Skeletal muscle satellite cell (primary cell): Measurements from ENCODE around the gene NFAT5.
"Not testable (repeated sequence)": the region's sequence is repeated elsewhere in the genome, so short reads cannot be mapped to it uniquely, and the experiment has no call there.

Source experiments
- H3K27me3 ChIP-seq: 2 replicates; pipeline ENCODE4 v1.7.0; 2013; ENCODE audit warnings: low read length; ENCODE audit not compliant: control insufficient read depth, insufficient read depth
- H3K36me3 ChIP-seq: 2 replicates; pipeline ENCODE4 v1.7.0; 2013; ENCODE audit warnings: mild to moderate bottlenecking, control low read depth, low read length; ENCODE audit not compliant: insufficient read depth
- H3K4me1 ChIP-seq: 2 replicates; pipeline ENCODE4 v1.7.0; 2013; ENCODE audit warnings: low read length; ENCODE audit not compliant: control insufficient read depth, insufficient read depth
- H3K4me2 ChIP-seq: 2 replicates; pipeline ENCODE4 v1.7.0; 2013; ENCODE audit warnings: mild to moderate bottlenecking, low read length
- H3K4me3 ChIP-seq: 2 replicates; pipeline ENCODE4 v1.7.0; 2013; ENCODE audit warnings: low read length
- H3K9ac ChIP-seq: 2 replicates; pipeline ENCODE4 v1.7.0; 2013; ENCODE audit warnings: mild to moderate bottlenecking, low read depth, low read length, moderate library complexity
- H3K9me3 ChIP-seq: replicated peaks from 2 replicates; pipeline ENCODE4 v1.7.0; 2013; ENCODE audit warnings: mild to moderate bottlenecking, control low read depth, low read length

Gene NFAT5

DNA sequence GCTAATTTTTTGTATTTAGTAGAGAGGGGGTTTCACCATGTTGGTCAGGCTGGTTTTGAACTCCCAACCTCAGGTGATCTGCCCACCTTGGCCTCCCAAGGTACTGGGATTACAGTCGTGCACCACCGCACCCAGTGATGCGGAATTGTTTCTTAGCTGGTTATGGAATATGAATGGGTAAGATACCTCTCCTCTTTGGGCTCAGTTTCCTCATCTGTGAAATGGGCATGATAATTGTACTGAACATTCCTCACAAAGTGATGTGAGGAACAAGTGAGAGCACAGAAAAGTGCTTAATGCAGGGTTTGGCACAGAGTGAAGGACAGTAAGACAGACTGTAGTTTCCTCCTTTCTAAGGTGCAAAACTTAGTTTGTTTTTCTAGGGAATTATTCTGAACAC lies 31.0 kb upstream of the NFAT5 start:
- Histone ChIP-seq H3K4me3 (no peak overlapping the region), H3K4me1 (peaks cover 42% of the 10 kb centered on the region), H3K9me3 (no peaks in the 10 kb centered on the region), H3K9ac (no peak overlapping the region), H3K4me2 (peak overlapping the region; percentile 14), H3K36me3 (no peaks in the 10 kb centered on the region), H3K27me3 (no peaks in the 10 kb centered on the region)

DNA sequence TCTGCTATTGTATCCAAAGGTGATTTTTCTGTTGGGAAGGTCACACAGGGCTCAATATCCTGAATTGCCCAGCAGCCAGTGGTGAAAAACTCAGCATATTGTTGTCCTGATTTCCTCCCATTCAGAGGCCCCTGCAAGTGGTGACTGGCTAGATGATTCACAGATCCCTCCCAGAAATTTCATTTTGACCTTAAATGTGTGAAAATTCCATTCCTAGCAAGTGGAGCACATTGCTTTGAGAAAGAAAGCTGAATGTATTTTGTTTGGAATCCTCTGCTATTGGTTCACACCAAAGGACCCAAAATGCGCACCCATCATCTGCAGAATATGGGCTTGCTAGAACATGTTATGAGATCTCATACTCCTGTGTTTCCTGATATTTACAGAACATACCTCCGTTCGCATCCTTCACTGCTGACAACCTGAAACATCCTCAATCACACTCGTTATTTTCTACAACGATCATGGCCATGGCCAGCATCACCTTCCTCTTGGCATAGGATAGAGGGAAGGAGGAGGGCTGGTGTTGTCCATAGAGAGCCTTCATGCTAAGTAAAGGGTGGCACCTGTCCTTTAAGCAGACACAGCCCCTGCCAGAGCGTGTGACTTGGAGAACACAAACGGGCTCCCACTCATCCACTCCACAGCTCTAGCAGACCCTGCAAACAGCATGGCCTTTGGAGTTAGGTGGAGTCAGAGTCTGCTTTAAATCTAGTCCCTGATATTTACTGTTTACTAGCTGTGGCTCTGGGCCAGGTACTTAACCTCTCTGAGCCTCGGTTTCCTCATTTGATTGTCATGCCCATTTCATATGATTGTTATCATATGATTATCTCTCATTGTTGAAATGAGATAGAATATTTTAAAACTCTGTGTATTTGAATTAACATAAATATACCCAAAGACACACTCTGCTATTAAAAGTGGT lies 30.4 kb upstream of the NFAT5 start:
- Histone ChIP-seq H3K9me3 (no peaks in the 10 kb centered on the region), H3K9ac (no peak overlapping the region), H3K36me3 (no peaks in the 10 kb centered on the region), H3K27me3 (no peaks in the 10 kb centered on the region), H3K4me2 (peak overlapping the region; percentile 14), H3K4me1 (peaks cover 38% of the 10 kb centered on the region), H3K4me3 (no peak overlapping the region)

DNA sequence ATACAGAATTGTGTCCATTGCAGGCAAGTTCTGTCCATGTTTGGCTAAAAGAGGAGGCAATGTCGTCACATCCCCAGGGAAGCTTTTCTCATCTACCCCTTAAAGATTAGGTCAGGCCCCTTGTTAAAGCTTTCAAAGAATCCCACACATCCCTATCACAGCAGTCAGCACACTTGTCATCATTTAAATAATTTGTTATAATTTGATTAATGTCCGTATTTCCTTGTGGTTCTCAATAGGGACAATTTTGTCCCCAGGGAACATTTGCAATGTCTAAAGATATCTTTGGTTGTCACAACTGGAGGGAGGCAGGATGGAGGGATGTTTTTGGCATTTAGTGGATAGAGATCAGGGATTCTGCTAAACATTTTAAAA lies 28.1 kb upstream of the NFAT5 start:
- H3K9me3 ChIP-seq, result no peaks in the 10 kb centered on the region
- peaks cover 26% of the 10 kb centered on the region for H3K4me1 ChIP-seq

DNA sequence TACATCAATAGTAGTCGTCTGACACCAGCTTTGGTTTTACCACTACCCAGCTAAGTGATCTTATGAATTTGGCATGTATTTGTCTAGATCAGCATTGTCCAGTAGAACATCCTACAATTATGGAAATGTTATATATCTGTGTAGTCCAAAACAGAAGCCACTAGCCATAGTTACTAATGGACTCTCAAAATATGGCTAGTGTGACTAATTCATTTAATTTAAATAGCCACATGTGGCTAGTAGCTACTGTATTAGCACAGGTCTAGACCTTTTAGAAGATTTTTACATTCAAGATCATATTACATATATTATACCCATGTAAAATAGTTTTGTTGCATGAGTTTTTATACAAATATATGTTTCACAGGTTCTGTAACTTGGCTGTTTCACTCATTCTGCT lies 27.0 kb upstream of the NFAT5 start:
- no peak overlapping the region for H3K4me2 ChIP-seq
- H3K9me3 ChIP-seq, result no peaks in the 10 kb centered on the region
- H3K27me3 ChIP-seq, result no peaks in the 10 kb centered on the region
- no peak overlapping the region for H3K4me3 ChIP-seq
- peaks cover 25% of the 10 kb centered on the region for H3K4me1 ChIP-seq
- H3K36me3 ChIP-seq, result no peaks in the 10 kb centered on the region
- H3K9ac ChIP-seq, result no peak overlapping the region

More for the DNA sequence above, 28.1 kb upstream of the NFAT5 start:
- Histone ChIP-seq H3K4me3 (no peak overlapping the region), H3K4me2 (no peak overlapping the region), H3K36me3 (no peaks in the 10 kb centered on the region), H3K27me3 (no peaks in the 10 kb centered on the region), H3K9ac (no peak overlapping the region)

DNA sequence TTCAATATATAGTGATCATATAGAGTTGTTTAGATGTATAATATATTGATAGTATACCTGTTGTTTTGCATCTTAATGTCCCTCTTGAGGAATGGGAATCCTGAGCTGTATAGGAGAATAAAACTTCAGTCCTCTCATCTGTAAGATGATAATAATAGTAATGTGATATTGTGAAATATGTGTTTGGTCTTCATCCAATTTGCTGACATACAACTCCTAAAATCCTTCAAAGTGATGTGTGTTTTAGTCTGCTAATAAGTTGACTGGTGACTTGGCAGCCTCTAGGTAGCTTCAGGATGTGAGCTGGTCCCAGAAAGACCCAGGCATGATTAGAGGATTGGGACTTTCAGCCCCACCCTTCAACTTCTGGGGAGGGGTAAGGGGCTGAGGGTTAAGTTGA lies 22.8 kb upstream of the NFAT5 start:
- Histone ChIP-seq H3K4me3 (no peak overlapping the region), H3K36me3 (no peaks in the 10 kb centered on the region), H3K9me3 (no peaks in the 10 kb centered on the region), H3K4me1 (peaks cover 13% of the 10 kb centered on the region), H3K27me3 (no peaks in the 10 kb centered on the region), H3K9ac (no peak overlapping the region), H3K4me2 (no peak overlapping the region)

DNA sequence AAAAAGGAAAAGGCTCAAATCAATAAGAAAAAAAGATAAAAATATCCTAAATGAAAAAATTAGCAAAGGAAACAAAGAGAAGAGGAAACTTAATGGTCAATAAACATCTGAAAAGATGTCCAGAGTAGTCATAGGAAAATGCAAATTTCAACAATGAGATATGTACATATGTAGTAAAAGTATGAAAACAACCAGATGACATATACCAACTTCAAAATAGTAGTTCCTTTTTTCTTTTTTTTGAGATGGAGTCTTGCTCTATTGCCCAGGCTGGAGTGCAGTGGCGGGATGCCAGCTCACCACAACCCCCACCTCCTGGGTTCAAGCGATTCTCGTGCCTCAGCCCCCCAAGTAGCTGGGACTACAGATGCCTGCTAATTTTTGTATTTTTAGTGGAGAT lies 21.7 kb upstream of the NFAT5 start:
- no peaks in the 10 kb centered on the region for H3K36me3 ChIP-seq
- H3K4me2 ChIP-seq, result no peak overlapping the region
- H3K4me3 ChIP-seq, result no peak overlapping the region
- no peaks in the 10 kb centered on the region for H3K27me3 ChIP-seq
- peaks cover 12% of the 10 kb centered on the region for H3K4me1 ChIP-seq
- H3K9me3 ChIP-seq, result no peaks in the 10 kb centered on the region
- H3K9ac ChIP-seq, result no peak overlapping the region

DNA sequence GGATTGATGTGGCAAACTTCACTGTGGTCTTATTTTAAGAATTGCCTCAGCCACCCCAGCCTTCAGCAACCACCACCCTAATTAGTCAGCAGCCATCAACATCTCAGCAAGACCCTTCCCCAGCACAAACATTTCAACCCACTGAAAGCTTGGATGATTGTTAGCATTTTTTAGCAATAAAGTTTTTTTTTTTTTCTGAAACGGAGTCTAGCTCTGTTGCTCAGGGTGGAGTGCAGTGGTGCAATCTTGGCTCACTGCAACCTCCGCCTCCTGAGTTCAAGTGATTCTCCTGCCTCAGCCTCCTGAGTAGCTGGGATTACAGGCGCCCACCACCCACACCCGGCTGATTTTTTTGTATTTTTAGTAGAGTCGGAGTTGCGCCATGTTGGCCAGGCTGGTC lies 19.1 kb upstream of the NFAT5 start:
- H3K9ac ChIP-seq, H3K4me3 ChIP-seq, H3K4me2 ChIP-seq, H3K4me1 ChIP-seq, H3K36me3 ChIP-seq, H3K27me3 ChIP-seq, H3K9me3 ChIP-seq: not testable (repeated sequence)

DNA sequence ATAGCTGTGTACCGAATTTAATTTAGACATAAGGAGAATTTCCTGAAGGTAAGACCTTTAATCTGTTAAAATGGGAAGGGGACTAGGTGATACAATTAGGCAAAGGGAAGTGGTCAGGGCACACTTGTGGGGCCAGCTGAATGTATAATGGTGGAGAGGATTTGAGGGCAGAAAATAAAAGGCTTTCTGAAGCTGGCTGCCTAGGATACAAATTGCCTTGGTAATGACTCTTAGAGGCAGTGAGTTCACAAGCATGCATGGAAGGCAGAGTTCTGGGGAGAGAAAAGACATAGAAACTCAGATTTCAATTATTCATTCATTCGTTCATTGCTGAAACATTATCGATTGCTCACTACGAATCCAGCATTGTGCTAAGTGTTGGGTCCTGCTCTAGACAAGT lies 12.4 kb upstream of the NFAT5 start:
- Histone ChIP-seq H3K9me3 (no peaks in the 10 kb centered on the region), H3K4me3 (no peak overlapping the region), H3K9ac (no peak overlapping the region), H3K27me3 (no peaks in the 10 kb centered on the region), H3K36me3 (no peaks in the 10 kb centered on the region), H3K4me2 (no peak overlapping the region), H3K4me1 (no peaks in the 10 kb centered on the region)

DNA sequence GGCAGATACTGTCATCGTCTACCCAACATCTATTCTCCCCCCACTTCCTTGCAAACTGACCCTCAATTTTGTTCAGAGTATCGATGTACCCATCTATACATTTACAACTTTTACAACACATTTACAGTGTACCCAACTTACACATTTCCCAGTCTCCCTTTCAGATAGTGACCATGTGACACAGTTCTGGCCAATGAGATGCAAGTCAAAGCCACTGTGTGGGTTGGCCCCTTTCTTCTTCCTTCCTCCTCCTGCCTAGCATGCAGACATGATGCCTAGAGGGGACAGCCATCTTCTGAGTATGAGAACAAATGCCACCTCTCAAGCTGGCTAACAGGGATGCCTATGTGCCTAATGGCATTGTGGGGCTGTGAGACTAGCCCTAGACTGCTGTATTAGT lies 11.3 kb upstream of the NFAT5 start:
- Histone ChIP-seq H3K4me3 (no peak overlapping the region), H3K36me3 (no peaks in the 10 kb centered on the region), H3K4me2 (no peak overlapping the region), H3K9me3 (no peaks in the 10 kb centered on the region), H3K4me1 (no peaks in the 10 kb centered on the region), H3K27me3 (no peaks in the 10 kb centered on the region), H3K9ac (no peak overlapping the region)

DNA sequence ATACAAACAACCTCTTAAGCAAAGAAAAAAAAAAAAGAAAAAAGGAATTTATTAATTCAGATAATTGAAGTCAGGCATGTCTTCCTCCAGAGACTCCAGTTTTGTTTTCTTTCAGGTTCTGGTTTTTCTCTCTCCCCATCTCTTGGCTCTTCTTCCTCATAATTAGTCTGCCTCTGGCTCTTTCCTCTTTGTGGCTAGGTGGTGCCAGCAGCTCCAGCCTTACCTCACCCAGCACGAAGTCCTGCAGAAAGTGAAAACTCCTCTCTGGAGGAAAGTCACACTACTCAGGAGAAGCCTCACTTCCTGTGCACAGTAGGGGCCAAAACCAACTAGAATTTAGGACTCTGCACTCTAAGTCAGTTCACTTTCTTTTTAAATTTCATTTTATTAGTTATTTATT lies 10.3 kb upstream of the NFAT5 start:
- H3K36me3 ChIP-seq, result no peaks in the 10 kb centered on the region

DNA sequence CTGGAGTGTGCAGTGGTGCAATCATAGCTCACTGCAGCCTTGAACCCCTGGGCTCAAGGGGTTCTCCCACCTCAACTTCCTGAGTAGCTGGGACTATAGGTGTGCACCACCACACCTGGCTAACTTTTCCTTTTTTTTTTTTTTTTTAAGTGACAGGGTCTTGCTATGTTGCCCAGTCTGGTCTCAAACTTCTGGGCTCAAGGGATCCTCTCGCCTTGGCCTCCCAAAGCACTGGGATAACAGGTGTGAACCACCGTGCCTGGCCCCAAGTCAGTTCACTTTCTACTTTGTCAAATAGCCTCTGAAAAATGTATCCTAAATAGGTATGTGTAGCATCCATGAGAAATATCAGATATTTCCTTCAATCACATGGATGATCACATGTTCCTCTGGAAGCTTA lies 9.9 kb upstream of the NFAT5 start:
- Histone ChIP-seq H3K27me3 (no peaks in the 10 kb centered on the region), H3K4me1 (no peaks in the 10 kb centered on the region), H3K4me3 (no peak overlapping the region), H3K9ac (no peak overlapping the region), H3K36me3 (no peaks in the 10 kb centered on the region), H3K9me3 (no peaks in the 10 kb centered on the region), H3K4me2 (no peak overlapping the region)

More for the DNA sequence above, 10.3 kb upstream of the NFAT5 start:
- Histone ChIP-seq H3K27me3 (no peaks in the 10 kb centered on the region), H3K4me2 (no peak overlapping the region), H3K4me3 (no peak overlapping the region), H3K9me3 (no peaks in the 10 kb centered on the region), H3K4me1 (no peaks in the 10 kb centered on the region), H3K9ac (no peak overlapping the region)

DNA sequence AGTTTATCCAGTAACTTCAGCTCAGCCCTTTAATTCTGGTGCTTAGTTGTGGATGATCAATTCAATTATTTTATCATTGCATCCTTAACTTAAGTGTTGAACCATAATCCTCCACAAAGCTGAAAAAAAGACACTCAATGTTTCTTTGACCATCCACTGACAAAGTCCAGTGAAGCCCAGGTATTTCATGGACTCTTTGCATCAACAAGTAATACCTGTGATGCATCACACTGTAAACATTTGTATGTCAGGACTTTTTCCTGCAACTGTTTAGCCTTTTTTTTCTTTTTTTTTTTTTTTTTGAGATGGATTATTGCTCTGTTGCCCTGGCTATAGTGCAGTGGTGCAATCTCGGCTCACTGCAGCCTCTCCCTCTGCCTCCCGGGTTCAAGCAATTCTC lies 6.6 kb upstream of the NFAT5 start:
- no peak overlapping the region for H3K9ac ChIP-seq
- no peaks in the 10 kb centered on the region for H3K36me3 ChIP-seq
- no peak overlapping the region for H3K4me2 ChIP-seq
- H3K27me3 ChIP-seq, result no peaks in the 10 kb centered on the region
- H3K4me3 ChIP-seq, result no peak overlapping the region
- no peaks in the 10 kb centered on the region for H3K9me3 ChIP-seq
- peaks cover 6% of the 10 kb centered on the region for H3K4me1 ChIP-seq
